CD4-positive, CD25-positive, alpha-beta regulatory T cell (primary cell): ENCODE results near the gene NR3C1. TPM values are rescaled to one million over a fixed set of nuclear protein-coding genes. Genes with fewer than 3 reads are reported as not detected.
A peak's percentile ranks its signal among the peaks of the same experiment; 100 is the strongest.

Experiments
- ATAC-seq, 2 donors: fragments of 150-1000 bp; cut with Tn5 transposase; one replicate each; pipeline ENCODE4 v1.10.0; 2021; ENCODE audit warnings: low read depth in 2 of 2, moderate number of reproducible peaks in 2 of 2, moderate library complexity in 1 of 2
- DNase-seq, 3 donors: peaks; one replicate each; pipeline versions ENCODE4 v3.0.0 to v3.0.0-alpha.2; 2012 to 2022; ENCODE audit warnings: mixed read lengths in 1 of 3
- H3K27ac ChIP-seq: one replicate; pipeline ENCODE4 v1.7.0; 2013; ENCODE audit warnings: mild to moderate bottlenecking, low read length; ENCODE audit not compliant: insufficient read depth, poor library complexity, severe bottlenecking
- H3K27me3 ChIP-seq: one replicate; pipeline ENCODE4 v1.7.0; 2013; ENCODE audit warnings: low read length; ENCODE audit not compliant: control insufficient read depth, insufficient read depth
- H3K36me3 ChIP-seq: one replicate; pipeline ENCODE4 v1.7.0; 2013; ENCODE audit warnings: mild to moderate bottlenecking, low read length, moderate library complexity; ENCODE audit not compliant: control insufficient read depth, insufficient read depth
- H3K4me1 ChIP-seq: 2 replicates; pipeline ENCODE4 v1.7.0; 2013; ENCODE audit warnings: mild to moderate bottlenecking, low read length; ENCODE audit not compliant: insufficient read depth, control insufficient read depth, poor library complexity, severe bottlenecking
- H3K4me3 ChIP-seq: one replicate; pipeline ENCODE4 v1.7.0; 2013; ENCODE audit warnings: low read depth, mild to moderate bottlenecking, low read length, moderate library complexity
- H3K9me3 ChIP-seq, 2 experiments: 1 replicate in 1 of 2; 2 replicates in 1 of 2; pipeline ENCODE4 v1.7.0; 2013; ENCODE audit warnings: low read length in 2 of 2, mild to moderate bottlenecking in 1 of 2, moderate library complexity in 1 of 2; ENCODE audit not compliant: control insufficient read depth in 2 of 2
- H3K27ac Mint-ChIP-seq, 3 donors: one replicate each; pipeline ENCODE4 v1.8.0; 2020 to 2022; ENCODE audit warnings: mild to moderate bottlenecking in 3 of 3, mixed read lengths in 3 of 3, moderate library complexity in 2 of 3
- H3K27me3 Mint-ChIP-seq: one replicate; pipeline ENCODE4 v1.8.0; 2022; ENCODE audit warnings: mild to moderate bottlenecking, mixed read lengths
- H3K36me3 Mint-ChIP-seq: one replicate; pipeline ENCODE4 v1.8.0; 2020; ENCODE audit warnings: mixed read lengths
- H3K4me1 Mint-ChIP-seq, 4 donors: one replicate each; pipeline ENCODE4 v1.8.0; 2020 to 2022; ENCODE audit warnings: mixed read lengths in 4 of 4, mild to moderate bottlenecking in 1 of 4
- H3K4me3 Mint-ChIP-seq, 4 donors: one replicate each; pipeline ENCODE4 v1.8.0; 2020 to 2022; ENCODE audit warnings: mild to moderate bottlenecking in 4 of 4, mixed read lengths in 4 of 4, moderate library complexity in 3 of 4
- H3K9me3 Mint-ChIP-seq, 7 donors: one replicate each; pipeline ENCODE4 v1.8.0; 2020 to 2022; ENCODE audit warnings: mixed read lengths in 7 of 7, mild to moderate bottlenecking in 3 of 7, moderate library complexity in 2 of 7
- polyA plus RNA-seq, 4 donors: library from polyadenylated mRNA; unstranded; fragments of 300-500 nt; fragmentation: Illumina TruSeq; gene quantifications; one replicate each; pipeline ENCODE4 v1.2.3, GENCODE V29; 2021
- total RNA-seq: library from RNA; stranded (reverse); gene quantifications from one replicate; pipeline ENCODE4 v1.2.3, GENCODE V29; 2022

NR3C1 gene
- total and polyA plus RNA-seq, 5 donors from 2014 or later, result 62.5 to 154 (median 75.1) TPM

GRCh38 chr5:143379606-143380005 is 23.9 kb downstream of the NR3C1 start:
- ATAC-seq, result no peak
- Histone ChIP-seq H3K9me3 (peaks cover 0 to 3% of the 10 kb centered on the region in 2 experiments), H3K4me1 (peaks cover 35% of the 10 kb centered on the region), H3K4me3 (no peak overlapping the region), H3K27me3 (no peaks in the 10 kb centered on the region), H3K27ac (no peak overlapping the region), H3K36me3 (peaks cover 11% of the 10 kb centered on the region)
- Mint-ChIP-seq H3K27me3 (no peaks in the 10 kb centered on the region), H3K4me3 (no peak overlapping the region), H3K9me3 (peaks cover 0 to 2% (median 0%) of the 10 kb centered on the region in 7 donors), H3K27ac (no peak overlapping the region), H3K4me1 (peaks cover 63 to 98% (median 84%) of the 10 kb centered on the region in 4 donors), H3K36me3 (peaks cover 22% of the 10 kb centered on the region)
- no peak for DNase-seq

- Histone ChIP-seq H3K4me1 (peaks cover 29% of the 10 kb centered on the region), H3K9me3 (no peaks in the 10 kb centered on the region), H3K4me3 (peak overlapping the region; percentile 14), H3K27me3 (no peaks in the 10 kb centered on the region), H3K27ac (peak overlapping the region; percentile 25), H3K36me3 (peaks cover 4% of the 10 kb centered on the region)
- DNase-seq, result no peak
- H3K27me3 Mint-ChIP-seq, result no peaks in the 10 kb centered on the region
- ATAC-seq, result no peak
- H3K27ac Mint-ChIP-seq, result peak overlapping the region; percentile 23 to 77 (median 49)
- H3K4me1 Mint-ChIP-seq, result peaks cover 63 to 91% (median 77%) of the 10 kb centered on the region in 4 donors
- H3K36me3 Mint-ChIP-seq, result peaks cover 15% of the 10 kb centered on the region
- H3K9me3 Mint-ChIP-seq, result peaks cover 0 to 2% (median 0%) of the 10 kb centered on the region in 7 donors
- H3K4me3 Mint-ChIP-seq, result peak overlapping the region in 2 of 4 donors; percentile 32 to 46
These were observed 26.3 kb downstream of the NR3C1 start for GRCh38 chr5:143376911-143377813.

- ATAC-seq (no peak), DNase-seq (no peak)
- Histone ChIP-seq H3K4me1 (peaks cover 29% of the 10 kb centered on the region), H3K27ac (no peak overlapping the region), H3K27me3 (no peaks in the 10 kb centered on the region), H3K4me3 (no peak overlapping the region), H3K36me3 (peaks cover 4% of the 10 kb centered on the region), H3K9me3 (no peaks in the 10 kb centered on the region)
- H3K4me3 Mint-ChIP-seq, result peak overlapping the region in 1 of 4 donors; percentile 46
- peaks cover 16% of the 10 kb centered on the region for H3K36me3 Mint-ChIP-seq
- H3K4me1 Mint-ChIP-seq, result peaks cover 65 to 92% (median 77%) of the 10 kb centered on the region in 4 donors
- H3K9me3 Mint-ChIP-seq, result peaks cover 0 to 2% (median 0%) of the 10 kb centered on the region in 7 donors
- peak overlapping the region in 2 of 3 donors; percentile 39 to 66 for H3K27ac Mint-ChIP-seq
- H3K27me3 Mint-ChIP-seq, result no peaks in the 10 kb centered on the region
These were observed 27.2 kb downstream of the NR3C1 start for GRCh38 chr5:143376195-143376779.

GRCh38 chr5:143374496-143375217 is 28.8 kb downstream of the NR3C1 start:
- H3K36me3 ChIP-seq, result peaks cover 4% of the 10 kb centered on the region
- H3K27ac ChIP-seq, result no peak overlapping the region
- peaks cover 60 to 90% (median 76%) of the 10 kb centered on the region in 4 donors for H3K4me1 Mint-ChIP-seq
- peaks cover 17% of the 10 kb centered on the region for H3K36me3 Mint-ChIP-seq
- H3K9me3 Mint-ChIP-seq, result no peaks in the 10 kb centered on the region
- no peaks in the 10 kb centered on the region for H3K9me3 ChIP-seq
- no peak overlapping the region for H3K4me3 ChIP-seq
- no peak for ATAC-seq
- no peak overlapping the region for H3K4me3 Mint-ChIP-seq
- peaks cover 22% of the 10 kb centered on the region for H3K4me1 ChIP-seq
- H3K27ac Mint-ChIP-seq, result peak overlapping the region in 1 of 3 donors; percentile 24
- H3K27me3 ChIP-seq, result no peaks in the 10 kb centered on the region
- DNase-seq, result no peak
- no peaks in the 10 kb centered on the region for H3K27me3 Mint-ChIP-seq

GRCh38 chr5:143373076-143373475 is 30.4 kb downstream of the NR3C1 start:
- H3K27me3 ChIP-seq, result no peaks in the 10 kb centered on the region
- H3K4me1 Mint-ChIP-seq, result peaks cover 55 to 89% (median 76%) of the 10 kb centered on the region in 4 donors
- H3K36me3 Mint-ChIP-seq, result peaks cover 28% of the 10 kb centered on the region
- DNase-seq (no peak), ATAC-seq (no peak)
- H3K4me3 ChIP-seq, result no peak overlapping the region
- no peaks in the 10 kb centered on the region for H3K9me3 ChIP-seq
- no peaks in the 10 kb centered on the region for H3K9me3 Mint-ChIP-seq
- peaks cover 20% of the 10 kb centered on the region for H3K4me1 ChIP-seq
- no peak overlapping the region for H3K4me3 Mint-ChIP-seq
- peaks cover 4% of the 10 kb centered on the region for H3K36me3 ChIP-seq
- no peaks in the 10 kb centered on the region for H3K27me3 Mint-ChIP-seq
- H3K27ac ChIP-seq, result no peak overlapping the region
- no peak overlapping the region for H3K27ac Mint-ChIP-seq

GRCh38 chr5:143372187-143372829 is 31.2 kb downstream of the NR3C1 start:
- H3K27me3 Mint-ChIP-seq, result no peaks in the 10 kb centered on the region
- ATAC-seq (no peak), DNase-seq (no peak)
- Histone ChIP-seq H3K27ac (no peak overlapping the region), H3K4me3 (no peak overlapping the region), H3K9me3 (no peaks in the 10 kb centered on the region), H3K27me3 (no peaks in the 10 kb centered on the region), H3K36me3 (peaks cover 4% of the 10 kb centered on the region), H3K4me1 (peaks cover 12% of the 10 kb centered on the region)
- peaks cover 0 to under 1% (median 0%) of the 10 kb centered on the region in 7 donors for H3K9me3 Mint-ChIP-seq
- peaks cover 56 to 87% (median 74%) of the 10 kb centered on the region in 4 donors for H3K4me1 Mint-ChIP-seq
- H3K4me3 Mint-ChIP-seq, result no peak overlapping the region
- H3K36me3 Mint-ChIP-seq, result peaks cover 28% of the 10 kb centered on the region
- H3K27ac Mint-ChIP-seq, result no peak overlapping the region

- H3K27me3 Mint-ChIP-seq, result no peaks in the 10 kb centered on the region
- DNase-seq (no peak), ATAC-seq (no peak)
- Histone ChIP-seq H3K27me3 (no peaks in the 10 kb centered on the region), H3K4me1 (peaks cover 3% of the 10 kb centered on the region), H3K27ac (no peak overlapping the region), H3K36me3 (peaks cover 6% of the 10 kb centered on the region), H3K9me3 (no peaks in the 10 kb centered on the region), H3K4me3 (no peak overlapping the region)
- H3K4me1 Mint-ChIP-seq, result peaks cover 54 to 86% (median 71%) of the 10 kb centered on the region in 4 donors
- peaks cover 0 to 5% (median 0%) of the 10 kb centered on the region in 7 donors for H3K9me3 Mint-ChIP-seq
- peak overlapping the region in 1 of 4 donors; percentile 75 for H3K4me3 Mint-ChIP-seq
- H3K27ac Mint-ChIP-seq, result peak overlapping the region in 1 of 3 donors; percentile 36
- peaks cover 38% of the 10 kb centered on the region for H3K36me3 Mint-ChIP-seq
These were observed 33.0 kb downstream of the NR3C1 start for GRCh38 chr5:143370440-143370839.
